Upper lobe of left lung (tissue), 4 donors: ENCODE results near the gene ZNF83.
"Not testable (repeated sequence)": the region's sequence is repeated elsewhere in the genome, so short reads cannot be mapped to it uniquely, and the experiment has no call there.

ENCODE experiments used
- CTCF ChIP-seq, 6 experiments: fragments of 450-650 bp in 4 of 6; fragments of 200-600 bp in 2 of 6; sonication (generic) in 2 of 6; IDR thresholded peaks; one replicate each; pipeline ENCODE4 v1.5.1; 2016 to 2019; ENCODE audit warnings: antibody characterized with exemption in 6 of 6
- EP300 ChIP-seq, 4 donors: sonication (generic); formaldehyde crosslinking; IDR thresholded peaks; one replicate each; pipeline ENCODE4 v1.5.1; 2017; ENCODE audit warnings: antibody characterized with exemption in 4 of 4, control low read depth in 2 of 4
- POLR2A ChIP-seq, 4 donors: fragments of 450-650 bp; IDR thresholded peaks; one replicate each; pipeline ENCODE4 v1.5.1; 2016 to 2017; ENCODE audit warnings: antibody characterized with exemption in 4 of 4, mild to moderate bottlenecking in 2 of 4
- POLR2AphosphoS5 ChIP-seq, 2 donors: sonication (generic); formaldehyde crosslinking; IDR thresholded peaks; one replicate each; pipeline ENCODE4 v1.5.1; 2017; ENCODE audit warnings: antibody characterized with exemption in 2 of 2

- peak in 1 of 6 experiments; percentile 14 for TF ChIP-seq CTCF (IDR thresholded peaks at IDR 0.05)
- not testable (repeated sequence) for TF ChIP-seq POLR2A, POLR2AphosphoS5, EP300 (IDR thresholded peaks at IDR 0.05)
Observed at GRCh38 chr19:52601974-52602366, 36.2 kb downstream of the ZNF83 start.
